GM11168 (cell line): ENCODE results near the gene CPSF4L.
"Not testable (repeated sequence)": the region's sequence is repeated elsewhere in the genome, so short reads cannot be mapped to it uniquely, and the experiment has no call there.

ENCODE experiments used
- in situ Hi-C: fragments of 300-500 bp; cut with MboI; formaldehyde crosslinking; loops from one replicate; pipeline ENCODE4 v1.12.0; 2022; ENCODE audit warnings: low sequenced_read_pairs; ENCODE audit not compliant: unreplicated experiment

The CPSF4L gene

GRCh38 chr17:73261617-73261951 lies at the start of gene CPSF4L:
CPSF4L (minus strand) TSS chr17:73261880; CDS start chr17:73261818, 62 bp downstream.
- in situ Hi-C loops: no loop called here

GRCh38 chr17:73311428-73311780 lies 49.7 kb upstream of the CPSF4L start:
- in situ Hi-C loops: no loop called here

- in situ Hi-C loops: no loop called here
Observed at GRCh38 chr17:73309727-73310596, 48.3 kb upstream of the CPSF4L start.

- in situ Hi-C loops: not testable (repeated sequence)
Observed at GRCh38 chr17:73308959-73309358, 47.3 kb upstream of the CPSF4L start.

DNA sequence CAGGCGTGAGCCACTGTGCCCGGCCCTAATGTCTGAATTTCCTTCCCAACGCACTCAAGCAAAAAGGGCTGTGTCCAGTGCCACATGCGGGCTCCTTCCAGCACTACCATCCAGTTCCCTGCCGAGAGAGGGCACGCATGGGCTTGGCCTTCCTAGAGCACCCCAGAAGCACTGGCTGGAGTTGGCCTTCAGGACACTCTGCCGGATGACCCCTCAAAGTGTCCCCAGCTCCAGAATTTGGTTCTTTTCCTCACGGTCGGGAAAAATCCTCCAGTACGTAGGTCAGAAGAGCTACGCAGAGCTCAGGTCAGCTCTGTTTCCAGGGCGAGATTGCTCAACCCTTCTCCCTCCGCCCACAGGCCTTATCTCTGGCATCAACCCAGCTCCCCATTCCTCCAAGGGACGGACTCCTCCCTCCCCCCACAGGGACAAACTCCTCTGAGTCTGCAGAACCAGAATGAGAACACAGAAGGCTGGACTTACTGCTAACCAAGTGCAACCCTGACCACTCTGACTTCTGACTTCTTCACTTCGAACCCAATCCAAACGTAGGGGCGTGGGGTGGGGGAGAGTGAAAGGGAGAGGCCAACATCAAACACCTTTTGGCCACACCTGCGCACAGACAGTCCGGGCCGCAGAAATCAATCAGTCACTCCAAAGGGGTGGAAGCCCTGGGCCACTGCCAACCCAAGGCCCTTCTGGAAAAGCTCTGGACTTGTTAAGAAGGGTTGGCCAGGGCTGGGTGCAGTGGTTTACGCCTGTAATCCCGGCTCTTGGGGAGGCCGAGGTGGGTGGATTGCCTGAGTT lies 46.5 kb upstream of the CPSF4L start:
- in situ Hi-C loops: no loop called here

- in situ Hi-C loops: no loop called here
Observed at GRCh38 chr17:73307130-73307529, 45.5 kb upstream of the CPSF4L start.

GRCh38 chr17:73305845-73306836 lies 44.5 kb upstream of the CPSF4L start:
- in situ Hi-C loops: no loop called here

DNA sequence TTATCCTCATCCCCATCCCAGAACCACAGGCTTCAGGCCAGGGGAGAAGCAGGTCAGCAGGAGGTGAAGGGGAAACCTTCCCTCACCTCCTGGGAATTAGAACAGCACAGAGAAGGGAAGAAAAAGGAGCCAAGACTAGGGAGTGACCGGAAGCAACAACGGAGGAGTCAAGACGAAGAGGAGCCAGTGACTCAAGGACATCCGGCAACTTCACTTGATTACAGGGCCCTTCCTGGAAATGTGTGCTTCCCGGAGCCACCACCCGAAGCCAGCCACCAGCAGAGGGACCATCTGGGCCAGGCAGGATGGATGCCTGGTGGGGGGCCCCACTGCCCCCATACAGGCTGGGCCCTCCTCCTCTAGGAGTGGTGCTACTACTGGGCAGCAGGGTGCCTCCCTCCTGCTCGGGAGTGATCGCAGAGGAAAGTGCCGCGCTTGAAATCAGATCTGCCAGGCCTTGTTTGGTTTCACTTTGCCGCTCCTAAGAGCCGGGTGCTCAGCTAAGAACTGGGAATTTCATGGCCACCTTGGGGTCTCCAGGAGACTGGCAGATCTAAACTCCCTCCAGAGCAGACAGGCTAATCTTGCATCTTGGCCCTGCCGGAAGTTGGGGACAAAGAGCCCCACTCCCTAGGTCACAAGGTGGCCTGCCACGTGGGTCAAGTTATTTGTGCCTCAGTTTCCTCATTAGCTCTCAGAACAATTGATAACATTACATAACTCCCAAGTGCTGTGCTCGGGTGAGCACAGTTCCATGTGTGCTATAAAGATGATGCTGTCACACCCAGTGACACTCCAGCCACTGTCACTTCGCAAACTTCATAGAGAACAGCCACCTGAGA lies 43.5 kb upstream of the CPSF4L start:
- in situ Hi-C loops: no loop called here

DNA sequence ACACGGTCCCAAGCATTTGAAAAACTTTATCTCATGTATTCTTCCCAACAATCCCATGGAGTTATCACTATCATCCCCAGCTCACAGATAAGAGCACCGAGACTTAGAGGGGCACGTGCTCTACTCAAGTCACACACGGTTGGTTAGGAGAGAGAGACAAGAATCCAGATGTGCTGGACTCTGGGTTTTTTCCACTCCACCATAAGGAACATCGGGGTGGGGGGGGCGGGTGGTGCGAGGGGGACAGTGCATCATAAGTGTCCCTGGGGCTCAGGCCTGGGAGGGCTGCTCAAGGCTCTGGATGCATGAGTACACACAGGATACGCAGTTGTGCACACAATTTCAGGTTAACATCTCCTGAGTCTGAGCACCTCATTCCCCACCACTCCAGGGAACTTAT lies 42.8 kb upstream of the CPSF4L start:
- in situ Hi-C loops: no loop called here

- in situ Hi-C loops: no loop called here
Observed at GRCh38 chr17:73302189-73302588, 40.5 kb upstream of the CPSF4L start.

DNA sequence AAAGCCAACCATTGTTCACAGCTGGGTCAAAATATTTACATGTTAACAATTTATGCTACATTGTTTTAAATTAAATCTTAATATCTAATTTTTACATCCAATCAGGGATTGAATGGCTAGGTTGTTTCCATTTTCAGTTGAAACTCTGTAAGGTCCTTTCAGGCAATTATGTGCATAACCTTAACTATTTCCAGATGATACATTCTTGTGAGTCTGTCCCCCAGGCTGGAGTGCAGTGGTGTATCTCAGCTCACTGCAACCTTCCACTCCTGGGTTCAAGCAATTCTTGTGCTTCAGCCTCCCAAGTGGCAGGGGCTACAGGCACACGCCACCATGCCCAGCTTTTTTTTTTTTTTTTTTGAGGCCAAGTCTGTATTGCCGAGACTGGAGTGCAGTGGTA lies 39.7 kb upstream of the CPSF4L start:
- in situ Hi-C loops: no loop called here

GRCh38 chr17:73300392-73300791 lies 38.7 kb upstream of the CPSF4L start:
- in situ Hi-C loops: no loop called here

DNA sequence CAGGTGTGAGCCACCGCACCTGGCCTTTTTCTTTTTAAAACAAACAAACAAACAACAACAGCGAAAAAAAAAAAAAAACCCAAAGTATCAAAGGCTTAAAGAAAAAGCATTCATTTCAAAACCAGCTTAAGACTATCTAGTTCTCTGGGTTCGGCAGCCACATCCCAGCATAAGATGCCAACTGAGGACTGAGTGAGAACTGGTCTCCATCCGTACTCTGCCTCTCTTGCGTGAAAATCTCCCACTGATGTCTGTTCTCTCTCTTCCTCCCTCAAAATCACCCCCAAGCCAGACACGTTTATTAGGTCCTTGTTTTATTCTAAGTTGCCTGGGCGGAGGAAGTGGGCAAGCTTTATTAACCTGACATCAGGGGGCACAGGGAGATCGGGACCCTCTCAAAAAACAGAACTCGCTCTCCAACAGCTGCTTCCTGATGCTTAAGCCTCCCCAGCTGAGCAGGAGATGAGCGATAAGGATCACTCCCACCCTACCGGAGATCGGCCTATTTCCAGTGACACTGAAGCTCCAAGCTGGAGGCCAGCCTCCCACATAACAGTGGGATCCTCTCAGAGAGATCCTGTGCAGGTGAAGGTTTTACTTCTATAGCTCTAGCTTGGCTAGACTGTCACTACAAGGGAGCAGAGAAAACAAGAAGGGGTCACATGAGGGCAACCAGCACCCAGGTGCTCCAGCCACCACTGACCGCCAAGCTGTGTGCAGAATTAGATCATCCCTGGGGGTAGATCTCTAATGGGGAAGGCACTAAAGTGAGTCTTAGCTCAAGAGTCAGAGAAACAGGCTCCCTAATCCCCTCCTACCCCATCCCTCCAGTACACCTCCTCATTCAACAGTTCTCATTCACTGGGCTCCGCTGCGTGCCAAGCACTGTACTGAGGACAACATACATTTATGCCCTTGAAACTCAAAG lies 36.5 kb upstream of the CPSF4L start:
- in situ Hi-C loops: no loop called here

- in situ Hi-C loops: no loop called here
Observed at GRCh38 chr17:73293480-73293911, 31.8 kb upstream of the CPSF4L start.

GRCh38 chr17:73293031-73293430 lies 31.4 kb upstream of the CPSF4L start:
- in situ Hi-C loops: no loop called here

GRCh38 chr17:73292031-73292531 lies 30.4 kb upstream of the CPSF4L start:
- in situ Hi-C loops: no loop called here

GRCh38 chr17:73291260-73291801 lies 29.7 kb upstream of the CPSF4L start:
- in situ Hi-C loops: no loop called here
